Measurements from ENCODE around the gene REX1BD. TPM values are rescaled to one million over a fixed set of nuclear protein-coding genes. Genes with fewer than 3 reads are reported as not detected.
A peak's percentile ranks its signal among the peaks of the same experiment; 100 is the strongest.

Gene REX1BD
- polyA plus RNA-seq, 1 donor from 2014 or later = 214 TPM

DNA sequence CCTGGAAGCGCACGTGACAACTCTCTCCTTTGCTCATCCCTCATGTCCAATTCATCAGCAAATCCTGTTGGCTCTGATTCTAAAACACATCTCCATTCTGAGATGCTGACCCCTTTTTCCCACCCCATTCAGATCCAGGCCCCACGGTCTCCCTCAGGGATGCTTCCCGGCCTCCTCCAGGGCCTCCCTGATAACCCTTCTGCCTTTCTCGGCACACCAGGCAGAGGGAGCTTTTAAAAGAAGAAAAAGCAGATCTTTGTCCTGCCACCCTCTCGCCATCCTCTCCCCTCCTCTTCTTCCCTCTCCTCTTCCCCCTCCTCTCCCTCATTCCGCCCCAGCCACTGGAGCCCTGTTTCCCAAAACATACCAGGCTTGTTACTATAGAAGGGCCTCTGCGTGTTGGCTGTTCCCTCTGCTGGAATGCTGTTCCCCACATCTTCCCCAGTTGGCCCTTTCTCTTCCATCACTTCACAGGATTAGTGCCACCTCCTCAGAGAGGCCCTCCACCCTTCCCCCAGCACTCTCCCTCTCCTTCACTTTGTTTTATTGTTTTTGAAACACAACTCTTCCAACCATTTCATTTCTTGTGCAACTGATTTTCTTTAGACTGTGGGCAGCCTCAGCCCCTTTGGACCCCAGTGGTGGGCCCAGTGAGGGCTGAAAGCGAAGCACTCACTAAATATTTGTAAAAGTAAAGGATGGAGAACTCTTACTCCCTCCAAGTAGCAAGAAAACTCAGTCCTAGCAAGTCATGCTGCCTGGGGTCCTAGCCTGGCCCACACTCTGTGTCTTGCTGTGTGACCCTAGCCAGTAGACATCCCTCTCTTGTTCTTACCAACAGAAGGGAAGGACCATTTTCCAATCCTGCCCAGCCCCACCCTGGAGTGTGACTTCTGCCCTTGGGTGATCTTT, 20.5 kb downstream of the REX1BD start:
- H3F3A ChIP-seq (ENCODE audit: insufficient read depth, low read length, poor library complexity, severe bottlenecking) = no peaks in the 10 kb centered on the region
- peaks cover 83% of the 10 kb centered on the region for H3K27me3 ChIP-seq (ENCODE audit: insufficient read depth, low read depth, low read length)
- no peaks in the 10 kb centered on the region for H3K9me2 ChIP-seq (ENCODE audit: insufficient read depth, low read length)
- H3K9me3 ChIP-seq (ENCODE audit: low read length) = no peaks in the 10 kb centered on the region
- TF ChIP-seq, protein P1, sequence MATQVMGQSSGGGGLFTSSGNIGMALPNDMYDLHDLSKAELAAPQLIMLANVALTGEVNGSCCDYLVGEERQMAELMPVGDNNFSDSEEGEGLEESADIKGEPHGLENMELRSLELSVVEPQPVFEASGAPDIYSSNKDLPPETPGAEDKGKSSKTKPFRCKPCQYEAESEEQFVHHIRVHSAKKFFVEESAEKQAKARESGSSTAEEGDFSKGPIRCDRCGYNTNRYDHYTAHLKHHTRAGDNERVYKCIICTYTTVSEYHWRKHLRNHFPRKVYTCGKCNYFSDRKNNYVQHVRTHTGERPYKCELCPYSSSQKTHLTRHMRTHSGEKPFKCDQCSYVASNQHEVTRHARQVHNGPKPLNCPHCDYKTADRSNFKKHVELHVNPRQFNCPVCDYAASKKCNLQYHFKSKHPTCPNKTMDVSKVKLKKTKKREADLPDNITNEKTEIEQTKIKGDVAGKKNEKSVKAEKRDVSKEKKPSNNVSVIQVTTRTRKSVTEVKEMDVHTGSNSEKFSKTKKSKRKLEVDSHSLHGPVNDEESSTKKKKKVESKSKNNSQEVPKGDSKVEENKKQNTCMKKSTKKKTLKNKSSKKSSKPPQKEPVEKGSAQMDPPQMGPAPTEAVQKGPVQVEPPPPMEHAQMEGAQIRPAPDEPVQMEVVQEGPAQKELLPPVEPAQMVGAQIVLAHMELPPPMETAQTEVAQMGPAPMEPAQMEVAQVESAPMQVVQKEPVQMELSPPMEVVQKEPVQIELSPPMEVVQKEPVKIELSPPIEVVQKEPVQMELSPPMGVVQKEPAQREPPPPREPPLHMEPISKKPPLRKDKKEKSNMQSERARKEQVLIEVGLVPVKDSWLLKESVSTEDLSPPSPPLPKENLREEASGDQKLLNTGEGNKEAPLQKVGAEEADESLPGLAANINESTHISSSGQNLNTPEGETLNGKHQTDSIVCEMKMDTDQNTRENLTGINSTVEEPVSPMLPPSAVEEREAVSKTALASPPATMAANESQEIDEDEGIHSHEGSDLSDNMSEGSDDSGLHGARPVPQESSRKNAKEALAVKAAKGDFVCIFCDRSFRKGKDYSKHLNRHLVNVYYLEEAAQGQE (IDR thresholded peaks at IDR 0.05; ENCODE audit: borderline replicate concordance) = no peak
- TF ChIP-seq MXI1 (conservative IDR thresholded peaks at IDR 0.05; ENCODE audit: poor library complexity, severe bottlenecking) (no peak), POLR2AphosphoS5 (IDR thresholded peaks at IDR 0.05) (no peak), EZH2 (IDR thresholded peaks at IDR 0.05; ENCODE audit: borderline replicate concordance, insufficient read depth, low read length, poor library complexity, severe bottlenecking) (peak; percentile 53)
- no peak overlapping the region for H2AFZ ChIP-seq (ENCODE audit: low read depth, low read length)
- no peak overlapping the region for H3K4me3 ChIP-seq (ENCODE audit: low read length)
- H3K27ac ChIP-seq (ENCODE audit: low read length) = no peak overlapping the region
- no peaks in the 10 kb centered on the region for H3K36me3 ChIP-seq (ENCODE audit: insufficient read depth, low read length)
- H3K9ac ChIP-seq (ENCODE audit: low read length) = no peak overlapping the region
- H3K4me2 ChIP-seq (ENCODE audit: low read length) = no peak overlapping the region
- no peaks in the 10 kb centered on the region for H4K20me1 ChIP-seq (ENCODE audit: insufficient read depth)
- H3K79me2 ChIP-seq (replicated peaks; ENCODE audit: insufficient read depth, low read length) = no peaks in the 10 kb centered on the region

DNA sequence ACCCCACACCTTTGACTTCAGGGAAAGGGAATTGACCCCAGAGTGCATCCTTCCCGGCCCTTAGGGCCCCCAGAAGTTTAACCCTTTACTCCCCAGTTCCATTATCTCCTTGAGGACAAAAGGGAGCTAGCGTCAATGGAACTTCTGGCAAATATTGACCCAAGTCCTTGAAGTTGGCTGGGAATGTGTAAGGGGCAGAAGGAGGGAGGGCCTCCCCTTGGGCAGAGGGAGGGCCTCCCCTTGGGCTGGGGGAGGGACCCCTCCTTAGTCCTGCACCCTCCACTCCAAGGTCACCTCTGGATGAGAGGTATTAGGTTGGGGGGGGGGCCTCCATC, 21.1 kb downstream of the REX1BD start:
- H3K4me2 ChIP-seq (ENCODE audit: low read length) = no peak overlapping the region
- H3K27me3 ChIP-seq (ENCODE audit: insufficient read depth, low read depth, low read length) = peaks cover 77% of the 10 kb centered on the region
- no peaks in the 10 kb centered on the region for H3K9me3 ChIP-seq (ENCODE audit: low read length)
- H3K27ac ChIP-seq (ENCODE audit: low read length) = no peak overlapping the region
- H4K20me1 ChIP-seq (ENCODE audit: insufficient read depth) = no peaks in the 10 kb centered on the region
- no peaks in the 10 kb centered on the region for H3F3A ChIP-seq (ENCODE audit: insufficient read depth, low read length, poor library complexity, severe bottlenecking)
- H3K79me2 ChIP-seq (replicated peaks; ENCODE audit: insufficient read depth, low read length) = no peaks in the 10 kb centered on the region
- H2AFZ ChIP-seq (ENCODE audit: low read depth, low read length) = no peak overlapping the region
- no peak overlapping the region for H3K9ac ChIP-seq (ENCODE audit: low read length)
- no peak overlapping the region for H3K4me3 ChIP-seq (ENCODE audit: low read length)
- no peaks in the 10 kb centered on the region for H3K36me3 ChIP-seq (ENCODE audit: insufficient read depth, low read length)
- no peaks in the 10 kb centered on the region for H3K9me2 ChIP-seq (ENCODE audit: insufficient read depth, low read length)
- no peak for TF ChIP-seq EZH2 (IDR thresholded peaks at IDR 0.05; ENCODE audit: borderline replicate concordance, insufficient read depth, low read length, poor library complexity, severe bottlenecking)

DNA sequence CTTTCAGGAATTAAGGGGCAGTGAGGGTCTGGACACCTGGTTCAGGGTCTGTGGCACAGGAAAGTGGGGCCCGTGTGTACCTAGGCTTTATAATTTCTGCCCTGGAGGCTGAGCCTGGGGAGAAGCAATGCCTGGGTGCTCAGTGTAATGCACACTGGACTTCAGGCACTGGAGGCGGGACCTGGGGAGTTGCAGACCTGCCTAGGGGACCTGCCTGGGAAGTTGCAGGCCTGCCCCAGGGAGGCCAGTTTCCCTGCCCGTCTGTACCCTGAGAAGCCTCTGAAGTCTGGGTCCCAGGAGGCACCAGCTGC, 21.6 kb downstream of the REX1BD start:
- Histone ChIP-seq H3K4me2 (ENCODE audit: low read length) (no peak overlapping the region), H3K79me2 (replicated peaks; ENCODE audit: insufficient read depth, low read length) (no peaks in the 10 kb centered on the region), H3K9ac (ENCODE audit: low read length) (no peak overlapping the region), H3K27ac (ENCODE audit: low read length) (no peak overlapping the region), H2AFZ (ENCODE audit: low read depth, low read length) (no peak overlapping the region), H3K9me2 (ENCODE audit: insufficient read depth, low read length) (no peaks in the 10 kb centered on the region), H3K9me3 (ENCODE audit: low read length) (no peaks in the 10 kb centered on the region), H3K27me3 (ENCODE audit: insufficient read depth, low read depth, low read length) (peaks cover 72% of the 10 kb centered on the region), H3K36me3 (ENCODE audit: insufficient read depth, low read length) (no peaks in the 10 kb centered on the region), H4K20me1 (ENCODE audit: insufficient read depth) (no peaks in the 10 kb centered on the region), H3K4me3 (ENCODE audit: low read length) (no peak overlapping the region), H3F3A (ENCODE audit: insufficient read depth, low read length, poor library complexity, severe bottlenecking) (no peaks in the 10 kb centered on the region)
- no peak for TF ChIP-seq SMC3 (conservative IDR thresholded peaks at IDR 0.05; ENCODE audit: poor library complexity)
- no peak for TF ChIP-seq RAD21 (conservative IDR thresholded peaks at IDR 0.05)
- TF ChIP-seq EP300 (conservative IDR thresholded peaks at IDR 0.05; ENCODE audit: poor library complexity, severe bottlenecking) = no peak
- no peak for TF ChIP-seq MXI1 (conservative IDR thresholded peaks at IDR 0.05; ENCODE audit: poor library complexity, severe bottlenecking)
- no peak for TF ChIP-seq EZH2 (IDR thresholded peaks at IDR 0.05; ENCODE audit: borderline replicate concordance, insufficient read depth, low read length, poor library complexity, severe bottlenecking)
- TF ChIP-seq, protein P2, sequence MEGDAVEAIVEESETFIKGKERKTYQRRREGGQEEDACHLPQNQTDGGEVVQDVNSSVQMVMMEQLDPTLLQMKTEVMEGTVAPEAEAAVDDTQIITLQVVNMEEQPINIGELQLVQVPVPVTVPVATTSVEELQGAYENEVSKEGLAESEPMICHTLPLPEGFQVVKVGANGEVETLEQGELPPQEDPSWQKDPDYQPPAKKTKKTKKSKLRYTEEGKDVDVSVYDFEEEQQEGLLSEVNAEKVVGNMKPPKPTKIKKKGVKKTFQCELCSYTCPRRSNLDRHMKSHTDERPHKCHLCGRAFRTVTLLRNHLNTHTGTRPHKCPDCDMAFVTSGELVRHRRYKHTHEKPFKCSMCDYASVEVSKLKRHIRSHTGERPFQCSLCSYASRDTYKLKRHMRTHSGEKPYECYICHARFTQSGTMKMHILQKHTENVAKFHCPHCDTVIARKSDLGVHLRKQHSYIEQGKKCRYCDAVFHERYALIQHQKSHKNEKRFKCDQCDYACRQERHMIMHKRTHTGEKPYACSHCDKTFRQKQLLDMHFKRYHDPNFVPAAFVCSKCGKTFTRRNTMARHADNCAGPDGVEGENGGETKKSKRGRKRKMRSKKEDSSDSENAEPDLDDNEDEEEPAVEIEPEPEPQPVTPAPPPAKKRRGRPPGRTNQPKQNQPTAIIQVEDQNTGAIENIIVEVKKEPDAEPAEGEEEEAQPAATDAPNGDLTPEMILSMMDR (IDR thresholded peaks at IDR 0.05; ENCODE audit: poor library complexity, severe bottlenecking) = no peak
- TF ChIP-seq, protein P1 (IDR thresholded peaks at IDR 0.05; ENCODE audit: borderline replicate concordance) = no peak
- TF ChIP-seq TAF1 (IDR thresholded peaks at IDR 0.05; ENCODE audit: low read depth) = no peak
- TF ChIP-seq POLR2AphosphoS5 (IDR thresholded peaks at IDR 0.05) = no peak
